T-cell (primary cell): ENCODE data around the gene CCDC38. TPM values are rescaled to one million over a fixed set of nuclear protein-coding genes. Genes with fewer than 3 reads are reported as not detected.

Source experiments
- ATAC-seq, 4 experiments: fragments of 200-7000 bp in 3 of 4; fragments of 150-1000 bp in 1 of 4; cut with Tn5 transposase; replicated peaks in 1 of 4; 1 replicate in 3 of 4; 2 replicates in 1 of 4; pipeline ENCODE4 v1.10.0; 2021; ENCODE audit warnings: moderate library complexity in 3 of 4, mild to moderate bottlenecking in 2 of 4, moderate number of reproducible peaks in 1 of 4
- CTCF ChIA-PET, 2 donors: fragments of 300-600 bp; sonication (Branson Sonifier 250); formaldehyde crosslinking; loops; one replicate each; lab custom pipeline; 2022; ENCODE audit warnings: antibody characterized with exemption in 2 of 2; lab: Charles Lee
- POLR2A ChIA-PET, 2 donors: fragments of 300-600 bp; sonication (Branson Sonifier 250); formaldehyde crosslinking; loops; one replicate each; lab custom pipeline; 2022; ENCODE audit warnings: antibody characterized with exemption in 2 of 2; lab: Charles Lee
- DNase-seq, 35 experiments: peaks; one replicate each; pipeline versions ENCODE4 v3.0.0 to v3.0.0-alpha.2; 2013 to 2023
- H3K27ac ChIP-seq: one replicate; pipeline ENCODE4 v1.5.1; 2013; ENCODE audit warnings: low read length
- H3K27me3 ChIP-seq, 2 experiments: replicated peaks in 1 of 2; 1 replicate in 1 of 2; 2 replicates in 1 of 2; pipeline versions ENCODE4 v1.6.1 to v1.7.0; 2013; ENCODE audit warnings: low read length in 1 of 2, mixed read lengths in 1 of 2; ENCODE audit not compliant: control insufficient read depth in 2 of 2, insufficient read depth in 2 of 2; ENCODE audit errors: extremely low read depth in 1 of 2
- H3K36me3 ChIP-seq, 2 donors: 1 replicate in 1 of 2; 2 replicates in 1 of 2; pipeline versions ENCODE4 v1.6.1 to v1.7.0; 2013; ENCODE audit warnings: low read length in 1 of 2; ENCODE audit not compliant: control insufficient read depth in 2 of 2, insufficient read depth in 1 of 2; ENCODE audit errors: extremely low read depth in 1 of 2
- H3K4me1 ChIP-seq, 2 experiments: 1 replicate in 1 of 2; 2 replicates in 1 of 2; pipeline versions ENCODE4 v1.6.1 to v1.7.0; 2013; ENCODE audit warnings: low read length in 2 of 2, mixed read lengths in 1 of 2; ENCODE audit not compliant: insufficient read depth in 2 of 2, control insufficient read depth in 1 of 2; ENCODE audit errors: extremely low read depth in 1 of 2
- H3K4me3 ChIP-seq, 2 donors: 1 replicate in 1 of 2; 2 replicates in 1 of 2; pipeline versions ENCODE4 v1.5.1 to v1.7.0; 2013; ENCODE audit warnings: mild to moderate bottlenecking in 2 of 2, low read length in 1 of 2, moderate library complexity in 1 of 2; ENCODE audit not compliant: control insufficient read depth in 1 of 2; ENCODE audit errors: extremely low read depth in 1 of 2
- H3K9me3 ChIP-seq: 2 replicates; pipeline ENCODE4 v1.7.0; 2013
- H3K27ac Mint-ChIP-seq, 2 donors: one replicate each; pipeline ENCODE4 v1.8.0; 2020 to 2021; ENCODE audit warnings: mild to moderate bottlenecking in 2 of 2, mixed read lengths in 2 of 2
- H3K27me3 Mint-ChIP-seq, 2 donors: one replicate each; pipeline ENCODE4 v1.8.0; 2021 to 2022; ENCODE audit warnings: mixed read lengths in 2 of 2
- H3K36me3 Mint-ChIP-seq: one replicate; pipeline ENCODE4 v1.8.0; 2021; ENCODE audit warnings: mixed read lengths
- H3K4me1 Mint-ChIP-seq, 3 donors: one replicate each; pipeline ENCODE4 v1.8.0; 2020 to 2022; ENCODE audit warnings: mixed read lengths in 3 of 3, mild to moderate bottlenecking in 1 of 3
- H3K4me3 Mint-ChIP-seq, 3 donors: one replicate each; pipeline ENCODE4 v1.8.0; 2020 to 2022; ENCODE audit warnings: mild to moderate bottlenecking in 3 of 3, mixed read lengths in 3 of 3, moderate library complexity in 3 of 3
- H3K9me3 Mint-ChIP-seq, 3 donors: one replicate each; pipeline ENCODE4 v1.8.0; 2020 to 2022; ENCODE audit warnings: mixed read lengths in 3 of 3
- whole genome bisulfite sequencing: methylation state at CpG from one replicate; pipeline ENCODE4 v1.1.5; 2013; ENCODE audit warnings: missing lambda C conversion rate; ENCODE audit not compliant: insufficient coverage; 5-methylcytosine and 5-hydroxymethylcytosine counted together
- total RNA-seq, 35 experiments: library from RNA in 6 of 35; stranded (reverse) in 6 of 35; fragments of 120-200 nt in 1 of 35; gene quantifications; one replicate each; pipeline versions ENCODE4 v1.2.1 to v1.2.4 and lab custom pipeline; 2013 to 2026

CCDC38 gene
- total RNA-seq (1 to 10 TPM in 1 of 5 donors, under 1 TPM in 2, not detected in 2; 0.14 to 1.4 (median 0.49) TPM), total RNA-seq (lab: John Stamatoyannopoulos, UW) (0 to 0.81 (median 0.19) reads per million in 29 experiments)
- 0.17 TPM for total RNA-seq (2013)

- Histone ChIP-seq H3K36me3 (no peaks in the 10 kb centered on the region), H3K9me3 (no peaks in the 10 kb centered on the region), H3K27me3 (no peaks in the 10 kb centered on the region), H3K27ac (peak within 1 kb of the TSS; percentile 82), H3K4me1 (peaks cover 0 to 15% of the 10 kb centered on the region in 2 experiments), H3K4me3 (peak within 1 kb of the TSS; percentile 94)
- DNase-seq (peak; percentile 65 to 88 (median 78)), ATAC-seq (peak; percentile 94 to 96 (median 94))
- Mint-ChIP-seq H3K36me3 (no peaks in the 10 kb centered on the region), H3K27me3 (no peaks in the 10 kb centered on the region), H3K4me1 (peaks cover 5 to 12% (median 9%) of the 10 kb centered on the region in 3 donors), H3K4me3 (peak within 1 kb of the TSS; percentile 91 to 96 (median 94)), H3K27ac (peak within 1 kb of the TSS; percentile 85 to 92), H3K9me3 (no peaks in the 10 kb centered on the region)
- WGBS, result 0% methylated on average over 45 of the region's 51 CpGs
- POLR2A ChIA-PET, result interaction anchor here (0.6 to 1.1 kb wide), 5 partner anchors 35 to 1433 kb away, joined by 3 to 11 read pairs (median 4); partner anchors contain the start of gene LTA4H (in 2 of the 2)
- CTCF ChIA-PET, result interaction anchor here (0.6 to 3.4 kb wide), 14 partner anchors 8 to 939 kb away, joined by 3 to 16 read pairs (median 4); partner anchors contain the start of genes LTA4H (in 1 of the 2), METAP2 (in 1 of the 2) and NDUFA12 (in 1 of the 2)
These were observed at the start of gene CCDC38 for GRCh38 chr12:95942524-95943329. TSS of gene CCDC38 (minus strand) at chr12:95942614. CDS start at chr12:95936509, 6,105 bp downstream.

DNA sequence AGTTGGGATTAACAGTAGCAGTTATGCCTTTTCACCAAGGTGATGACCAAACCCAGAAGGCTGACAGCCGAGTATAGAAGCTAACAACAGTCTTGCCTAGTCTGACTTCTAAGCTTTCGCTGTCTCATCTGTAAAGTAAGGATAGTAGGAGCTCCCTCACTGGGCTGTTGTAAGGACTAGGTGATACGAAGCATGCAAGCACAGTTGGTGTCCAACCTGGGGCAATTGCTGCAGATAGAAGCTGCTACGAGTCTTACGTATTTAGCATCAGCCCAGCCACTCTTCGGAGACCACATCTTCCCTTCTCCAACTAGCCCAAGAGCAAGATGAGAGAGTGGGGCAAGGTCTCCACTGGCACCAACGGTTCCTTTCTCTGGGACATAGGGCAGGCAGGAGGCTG is 47.7 kb upstream of the CCDC38 start:
- H3K27ac Mint-ChIP-seq, result no peak overlapping the region
- no peak overlapping the region for H3K4me3 ChIP-seq
- no peak overlapping the region for H3K27ac ChIP-seq
- peaks cover 21% of the 10 kb centered on the region for H3K36me3 Mint-ChIP-seq
- no peaks in the 10 kb centered on the region for H3K27me3 ChIP-seq
- ATAC-seq (no peak), DNase-seq (no peak)
- no peak overlapping the region for H3K4me3 Mint-ChIP-seq
- no peaks in the 10 kb centered on the region for H3K27me3 Mint-ChIP-seq
- no peaks in the 10 kb centered on the region for H3K4me1 Mint-ChIP-seq
- POLR2A ChIA-PET, result no interaction called here
- no peaks in the 10 kb centered on the region for H3K36me3 ChIP-seq
- WGBS, result 100% methylated on average over 2 of the region's 7 CpGs
- H3K4me1 ChIP-seq, result no peaks in the 10 kb centered on the region
- no peaks in the 10 kb centered on the region for H3K9me3 ChIP-seq
- H3K9me3 Mint-ChIP-seq, result no peaks in the 10 kb centered on the region
- CTCF ChIA-PET, result interaction anchor here (0.9 to 1.3 kb wide), 2 partner anchors 8 kb away, joined by 5 to 6 read pairs; no protein-coding TSS in a partner anchor

DNA sequence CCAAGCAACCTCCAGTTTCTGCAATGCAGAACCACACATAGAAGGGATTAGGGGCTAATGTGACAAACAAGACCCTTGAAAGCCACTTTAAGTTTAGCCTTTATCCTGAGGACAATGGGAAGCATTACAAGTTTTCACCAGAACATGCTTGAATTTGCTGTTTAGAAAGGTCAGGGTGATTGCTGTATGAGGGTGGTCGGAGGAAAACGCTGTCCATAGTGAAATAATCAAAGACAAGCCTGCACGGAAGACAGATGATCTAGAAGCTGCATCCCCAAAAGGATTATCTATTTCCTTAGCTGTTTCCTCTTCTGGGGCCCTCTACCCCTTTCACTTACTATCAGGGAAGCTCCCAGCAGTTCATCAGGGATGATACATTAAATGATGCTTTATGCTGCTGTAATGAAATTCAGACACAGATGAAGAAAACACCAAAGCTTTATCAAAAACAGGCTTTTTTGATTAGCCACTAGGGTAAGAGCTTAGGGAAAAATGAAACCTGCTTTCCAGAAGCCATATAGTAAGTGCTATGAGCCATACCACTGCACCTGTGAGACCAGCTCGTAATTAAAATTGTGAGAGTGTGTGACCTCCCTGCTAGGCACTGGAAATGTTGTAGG is 47.2 kb upstream of the CCDC38 start:
- CTCF ChIA-PET, result interaction anchor here (0.9 to 1.3 kb wide), 3 partner anchors 8 to 9 kb away, joined by 3 to 6 read pairs (median 5); no protein-coding TSS in a partner anchor
- Histone ChIP-seq H3K4me3 (no peak overlapping the region), H3K9me3 (no peaks in the 10 kb centered on the region), H3K4me1 (no peaks in the 10 kb centered on the region), H3K27ac (no peak overlapping the region), H3K36me3 (no peaks in the 10 kb centered on the region), H3K27me3 (no peaks in the 10 kb centered on the region)
- no peak for ATAC-seq
- no peaks in the 10 kb centered on the region for H3K9me3 Mint-ChIP-seq
- 57% methylated on average over 1 of the region's 4 CpGs for WGBS
- no peak overlapping the region for H3K4me3 Mint-ChIP-seq
- no peaks in the 10 kb centered on the region for H3K27me3 Mint-ChIP-seq
- H3K4me1 Mint-ChIP-seq, result no peaks in the 10 kb centered on the region
- no peak for DNase-seq
- no peak overlapping the region for H3K27ac Mint-ChIP-seq
- H3K36me3 Mint-ChIP-seq, result peaks cover 17% of the 10 kb centered on the region
- POLR2A ChIA-PET, result no interaction called here

DNA sequence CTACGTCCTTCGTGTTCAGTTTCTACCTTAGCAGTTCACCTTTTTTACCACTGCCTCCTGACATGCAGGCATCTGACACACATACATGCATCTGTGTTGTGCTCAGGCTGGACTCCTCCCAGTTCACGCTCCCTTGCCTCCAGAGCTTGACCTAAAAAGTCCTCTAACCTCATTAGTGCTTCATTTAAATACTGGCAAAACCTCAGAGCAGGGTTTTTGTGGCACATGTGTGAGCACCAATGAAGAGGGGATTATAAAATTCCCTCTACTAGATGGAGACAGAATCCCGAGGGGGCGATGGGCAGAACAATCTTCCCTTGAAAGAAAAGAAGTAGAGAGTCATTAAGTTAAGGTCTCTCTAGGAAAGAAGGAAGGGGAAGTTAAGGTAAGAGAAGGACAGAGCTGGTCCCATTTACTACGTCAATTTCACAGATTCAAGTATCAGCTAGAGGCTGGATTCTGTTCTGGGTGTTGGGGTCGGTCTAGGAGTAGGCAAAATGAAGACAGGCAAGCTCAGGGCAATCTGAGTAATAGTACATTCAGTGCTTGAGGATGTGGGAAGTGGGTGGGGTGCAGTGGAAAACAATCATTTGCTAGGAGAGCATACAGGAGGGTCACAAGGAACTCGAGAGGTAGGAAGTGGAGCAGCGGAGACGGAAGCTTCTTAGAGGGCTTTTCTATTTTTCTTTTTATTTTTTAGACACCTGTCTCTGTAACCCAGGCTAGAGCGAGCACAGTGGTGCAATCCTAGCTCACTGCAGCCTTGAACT is 46.3 kb upstream of the CCDC38 start:
- DNase-seq, result no peak
- no peak overlapping the region for H3K27ac Mint-ChIP-seq
- Histone ChIP-seq H3K27ac (no peak overlapping the region), H3K9me3 (no peaks in the 10 kb centered on the region), H3K27me3 (no peaks in the 10 kb centered on the region), H3K4me1 (no peaks in the 10 kb centered on the region), H3K36me3 (no peaks in the 10 kb centered on the region), H3K4me3 (no peak overlapping the region)
- no peak overlapping the region for H3K4me3 Mint-ChIP-seq
- peaks cover 17% of the 10 kb centered on the region for H3K36me3 Mint-ChIP-seq
- POLR2A ChIA-PET, result no interaction called here
- H3K4me1 Mint-ChIP-seq, result no peaks in the 10 kb centered on the region
- H3K27me3 Mint-ChIP-seq, result no peaks in the 10 kb centered on the region
- H3K9me3 Mint-ChIP-seq, result no peaks in the 10 kb centered on the region
- 88% methylated on average over 4 of the region's 11 CpGs for WGBS
- ATAC-seq, result no peak
- CTCF ChIA-PET, result interaction anchor here in 1 of 2 donors (1.3 kb wide), 1 partner anchor 10 kb away, joined by 3 read pairs; no protein-coding TSS in a partner anchor

DNA sequence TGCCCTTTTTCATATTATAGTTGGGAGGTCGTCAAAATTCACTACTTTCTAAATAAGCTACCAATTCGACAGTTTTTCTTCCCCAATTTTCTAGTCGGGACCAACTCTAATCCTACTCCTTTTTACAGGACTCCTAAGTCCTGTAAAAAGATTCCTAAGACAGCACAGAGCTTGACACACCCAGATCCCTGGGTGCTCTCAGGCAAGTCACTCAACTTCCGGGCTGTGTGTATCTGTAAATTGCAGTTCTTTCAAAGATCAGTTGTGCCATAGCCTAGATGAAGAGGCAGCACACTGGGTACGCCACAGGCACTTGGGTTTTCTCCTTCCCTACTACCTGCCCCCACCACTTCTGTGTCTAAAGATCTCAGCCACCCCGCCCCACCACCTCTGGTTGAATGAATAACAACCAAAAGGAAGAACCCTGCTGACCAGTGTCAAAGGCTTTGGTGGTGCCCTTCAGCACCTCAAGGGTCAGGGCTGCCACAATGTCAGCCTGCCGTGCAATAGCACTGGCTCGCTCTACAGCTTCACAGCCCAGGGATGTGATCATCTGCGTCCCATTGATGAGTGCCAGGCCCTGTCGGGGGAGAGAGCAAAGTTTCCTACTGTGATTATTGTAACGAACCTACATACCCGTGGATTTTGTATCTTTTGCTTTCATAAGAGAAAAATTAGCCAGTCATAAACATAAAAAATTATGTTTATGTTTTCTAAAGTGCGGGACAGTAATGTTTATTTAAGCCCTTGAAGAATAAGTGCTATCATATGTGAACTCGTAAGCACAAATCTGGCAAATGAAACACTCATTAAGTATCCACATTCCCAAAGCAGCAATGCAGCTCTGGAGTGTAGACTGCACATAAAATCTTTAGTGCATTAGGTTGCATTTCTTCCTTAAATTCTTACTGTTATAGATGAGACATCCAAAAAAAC is 44.5 kb upstream of the CCDC38 start:
- CTCF ChIA-PET, result interaction anchor here (0.7 to 0.9 kb wide), 2 partner anchors 11 to 517 kb away, joined by 3 read pairs; no protein-coding TSS in a partner anchor
- H3K27ac ChIP-seq, result no peak overlapping the region
- Mint-ChIP-seq H3K27me3 (no peaks in the 10 kb centered on the region), H3K4me3 (no peak overlapping the region), H3K36me3 (peaks cover 10% of the 10 kb centered on the region), H3K4me1 (no peaks in the 10 kb centered on the region), H3K9me3 (no peaks in the 10 kb centered on the region), H3K27ac (no peak overlapping the region)
- no peaks in the 10 kb centered on the region for H3K4me1 ChIP-seq
- no peaks in the 10 kb centered on the region for H3K36me3 ChIP-seq
- no peak overlapping the region for H3K4me3 ChIP-seq
- no peaks in the 10 kb centered on the region for H3K27me3 ChIP-seq
- no peaks in the 10 kb centered on the region for H3K9me3 ChIP-seq
- no peak for DNase-seq
- POLR2A ChIA-PET, result no interaction called here
- 91% methylated on average over 8 of the region's 14 CpGs for WGBS
- no peak for ATAC-seq
